GM18502 (cell line): ENCODE measurements around the gene CTSD.

ENCODE experiments used
- ATAC-seq: cut with Tn5 transposase; IDR thresholded peaks from one replicate; pipeline ENCODE4 v1.9.1; 2021; ENCODE audit warnings: mild to moderate bottlenecking; ENCODE audit not compliant: unreplicated experiment, poor library complexity

Gene CTSD

DNA sequence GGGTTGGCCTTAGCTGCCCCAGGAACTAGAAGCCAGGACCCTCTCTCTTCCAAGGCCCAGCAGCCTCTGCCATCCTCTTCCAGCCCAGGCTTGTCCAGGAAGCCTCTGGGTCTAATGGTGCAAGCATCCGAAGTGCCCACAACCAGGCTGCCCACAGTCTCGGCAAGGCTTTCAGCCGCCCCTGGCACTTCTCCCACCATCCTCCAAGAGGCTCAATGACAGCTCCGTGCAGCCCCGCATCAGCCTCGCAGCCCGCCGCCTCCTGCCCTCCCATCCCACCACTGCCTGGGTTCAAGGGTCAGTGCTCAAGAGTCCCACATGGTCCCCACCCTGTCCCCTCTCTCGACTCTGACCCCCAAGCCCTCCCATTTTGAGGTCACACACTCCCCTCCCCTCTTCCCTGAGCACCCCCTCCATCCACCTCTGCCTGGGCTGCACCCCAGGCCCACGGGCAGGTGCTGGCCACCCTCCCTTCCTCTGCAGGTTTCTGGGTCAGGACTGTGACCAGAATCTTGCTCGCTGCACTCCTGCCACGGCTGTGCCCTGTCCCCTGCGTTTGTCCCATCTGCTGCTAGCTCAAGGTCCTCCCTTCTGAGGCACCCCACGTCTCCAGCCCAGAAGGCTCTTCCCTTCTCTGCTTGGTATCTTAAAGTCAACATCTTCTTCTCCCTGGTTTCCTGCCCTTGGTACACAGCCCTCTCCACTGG, 30.6 kb downstream of the CTSD start:
- no peak for ATAC-seq

DNA sequence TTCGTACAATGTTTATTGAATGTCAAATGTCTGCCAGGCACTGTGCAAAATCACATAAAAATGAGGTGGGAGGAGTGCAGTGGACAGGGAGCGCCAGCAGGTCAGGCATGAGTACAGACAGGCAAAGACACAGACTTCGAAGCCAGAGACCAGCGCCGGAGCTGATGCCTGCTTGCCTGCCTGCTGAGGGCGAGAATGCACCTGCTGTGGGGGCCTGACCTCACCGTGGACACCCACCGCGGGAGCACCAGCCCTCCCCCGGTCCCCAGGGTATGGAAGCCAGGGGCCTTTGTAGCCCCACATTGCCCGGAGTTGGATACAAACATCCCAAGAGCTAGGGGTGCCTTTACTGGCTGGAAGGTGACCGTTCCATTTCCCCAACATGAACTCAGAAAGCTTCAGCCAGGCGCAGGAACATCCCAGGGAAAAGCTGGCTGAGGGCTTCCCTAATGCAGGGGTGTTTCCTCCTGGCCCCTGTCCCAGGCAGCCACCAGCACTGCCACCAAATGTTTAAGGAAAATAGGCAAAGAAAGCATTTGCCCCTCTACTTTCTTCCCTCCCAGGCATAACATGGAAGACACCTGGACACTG, 31.2 kb downstream of the CTSD start:
- ATAC-seq: no peak

DNA sequence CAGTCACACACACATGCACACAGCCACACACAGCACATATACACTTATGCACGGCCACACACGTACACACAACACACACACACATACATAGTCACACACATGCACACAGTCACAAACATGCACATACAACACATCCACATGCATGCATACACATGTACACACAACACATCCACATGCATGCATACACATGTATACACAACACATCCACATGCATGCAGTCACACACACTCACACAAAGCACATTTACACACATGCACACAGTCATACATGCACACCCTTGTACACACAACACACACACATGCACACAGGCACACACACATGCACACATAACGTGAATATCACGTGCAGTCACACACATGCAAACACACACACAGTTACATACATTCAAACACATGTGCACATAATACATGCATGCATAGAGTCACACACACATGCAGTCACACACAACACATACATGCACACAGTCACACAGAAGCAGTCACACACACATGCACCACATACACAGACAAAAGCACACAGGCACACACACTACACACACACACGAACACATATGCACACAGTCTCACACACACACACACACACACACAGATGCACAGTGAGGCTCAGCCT, 32.2 kb downstream of the CTSD start:
- no peak for ATAC-seq

DNA sequence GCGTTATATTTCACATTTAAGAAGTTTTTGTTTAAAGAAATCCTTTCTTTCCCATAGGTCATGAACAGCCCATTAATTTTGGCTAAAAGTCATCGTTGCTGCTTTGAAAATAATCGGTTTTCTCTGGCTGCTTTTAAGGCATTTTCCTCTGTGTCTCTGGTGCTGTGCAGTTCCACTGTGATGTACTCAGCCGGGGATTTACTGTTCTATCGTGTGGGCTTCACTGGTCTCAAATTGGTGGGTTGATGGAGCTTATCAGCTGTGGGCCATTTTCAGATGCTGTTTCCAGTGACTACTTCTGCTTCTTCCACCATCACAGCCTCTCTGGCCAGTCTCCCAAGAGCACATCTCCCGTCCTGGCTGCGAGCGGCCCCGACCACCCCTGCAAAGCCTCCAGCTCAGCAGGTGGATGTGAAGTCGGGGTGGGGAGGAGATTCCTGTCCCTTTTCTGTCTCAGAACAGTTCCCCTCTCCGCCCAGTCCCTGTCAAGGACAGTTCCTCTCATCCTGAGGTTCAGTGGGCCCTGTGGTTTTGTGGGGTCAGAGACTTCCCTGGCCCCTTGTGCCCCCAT, 33.6 kb downstream of the CTSD start:
- no peak for ATAC-seq

DNA sequence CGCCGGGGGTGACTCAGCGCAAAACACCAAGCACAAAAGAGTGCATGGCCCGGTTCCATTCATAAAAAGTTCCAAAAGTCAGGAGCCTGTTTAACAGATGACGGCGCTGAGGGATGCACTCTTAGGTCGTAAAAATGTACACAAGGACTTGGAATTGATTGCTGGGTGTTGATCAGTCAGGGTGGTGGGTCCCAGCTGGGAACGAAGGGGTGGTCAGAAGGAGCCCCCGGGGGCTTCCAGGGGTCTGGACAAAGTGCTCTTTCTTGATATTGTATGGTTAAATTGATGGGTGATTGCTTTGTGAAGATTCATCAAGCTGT, 34.1 kb downstream of the CTSD start:
- no peak for ATAC-seq

DNA sequence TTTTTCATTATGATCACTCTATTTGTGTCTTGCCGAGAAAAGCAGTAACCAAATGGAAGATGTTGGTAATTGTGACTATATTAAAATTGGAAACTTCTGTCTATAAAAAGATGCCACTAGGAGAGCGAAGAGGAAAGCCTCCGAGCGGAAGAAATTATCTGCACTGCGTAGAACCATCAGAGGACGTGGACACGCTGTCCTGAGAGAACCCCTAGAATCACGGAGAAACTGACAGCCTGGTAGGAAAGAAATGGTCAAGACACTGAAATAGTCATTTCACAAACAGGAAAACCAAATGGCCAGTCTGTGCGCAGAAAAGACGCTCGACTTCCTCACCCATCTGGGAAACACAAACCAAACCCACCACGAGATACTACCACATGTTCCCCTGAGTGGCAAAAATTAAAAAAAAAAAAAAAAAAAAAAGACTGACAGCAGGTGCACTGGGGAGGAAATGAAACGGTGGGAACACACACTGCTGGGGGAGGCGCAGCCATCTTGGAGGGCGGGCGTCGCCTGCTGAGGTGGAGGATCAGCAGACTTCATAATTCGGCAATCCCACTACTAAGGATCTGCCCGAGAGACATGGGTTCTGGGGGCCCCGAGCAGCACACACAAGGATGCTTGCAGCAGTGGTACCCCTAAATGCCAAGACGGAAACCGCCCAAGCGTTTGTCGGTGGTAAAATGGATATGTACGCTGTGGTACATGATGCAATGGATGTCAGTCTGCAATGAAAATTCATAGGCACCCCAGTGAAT, 34.6 kb downstream of the CTSD start:
- ATAC-seq: no peak

DNA sequence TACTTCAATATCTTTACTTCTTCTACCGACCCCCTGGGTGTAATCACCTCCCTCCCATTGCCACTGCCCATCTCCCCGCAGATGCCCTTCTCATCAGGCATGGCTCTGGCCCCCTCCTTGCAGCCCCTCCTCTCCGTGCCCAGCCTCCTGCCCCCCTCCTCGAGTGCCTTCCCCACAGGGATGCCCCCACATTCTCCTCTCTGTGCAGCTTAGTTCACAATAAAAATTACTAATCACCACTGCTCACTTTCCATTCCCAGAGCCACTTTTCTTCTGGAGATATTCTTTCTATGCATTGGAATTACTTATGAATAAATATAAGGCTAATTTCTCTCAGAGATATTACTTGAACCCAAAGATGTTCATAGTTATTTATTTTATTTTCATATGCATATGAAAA, 35.4 kb downstream of the CTSD start:
- no peak for ATAC-seq

DNA sequence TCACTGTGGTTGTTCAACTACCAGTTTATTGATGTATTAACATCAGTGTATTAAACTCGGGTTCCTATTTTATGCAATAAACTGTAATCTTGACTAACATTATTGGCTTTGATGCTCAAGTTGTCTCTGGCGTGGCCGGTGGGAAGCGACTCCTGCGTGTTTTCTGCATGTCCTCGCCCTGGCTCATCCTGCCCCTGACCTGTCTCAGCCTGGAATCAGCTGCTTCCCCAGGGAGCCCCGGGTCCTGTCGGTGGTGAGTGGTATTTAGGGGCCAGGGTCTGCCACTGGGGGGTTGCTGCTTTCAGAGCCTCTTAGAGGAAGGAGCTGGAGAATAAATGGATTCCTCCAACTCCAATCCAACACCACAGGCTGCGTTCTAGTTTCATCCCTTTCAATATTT, 35.9 kb downstream of the CTSD start:
- no peak for ATAC-seq

DNA sequence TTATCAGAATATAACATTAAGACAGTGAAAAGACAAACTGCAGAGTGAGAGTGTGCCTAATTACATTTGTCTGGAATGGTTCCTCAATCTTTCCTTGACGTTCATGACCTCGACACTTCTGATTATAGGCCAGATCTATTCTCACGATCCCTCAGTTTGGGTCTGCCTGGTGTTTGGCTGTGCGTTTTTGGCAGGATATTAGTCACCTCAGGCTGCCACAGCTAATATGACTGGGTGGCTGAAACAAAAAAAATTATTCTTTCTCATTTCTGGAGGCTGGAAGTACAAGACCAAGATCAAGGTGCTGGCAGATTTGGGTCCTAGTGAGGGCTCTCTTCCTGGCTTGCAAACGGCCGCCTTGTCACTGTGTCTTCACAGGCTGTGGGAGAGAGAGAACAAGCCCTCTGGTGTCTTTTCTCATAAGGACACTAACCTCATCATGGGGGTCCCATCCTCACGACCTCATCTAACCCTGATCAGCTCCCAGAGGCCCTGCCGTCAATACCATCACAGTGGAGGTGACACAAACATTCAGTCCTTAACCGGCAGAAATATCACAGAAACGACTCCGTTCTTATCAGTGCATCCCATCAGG, 36.5 kb downstream of the CTSD start:
- no peak for ATAC-seq

DNA sequence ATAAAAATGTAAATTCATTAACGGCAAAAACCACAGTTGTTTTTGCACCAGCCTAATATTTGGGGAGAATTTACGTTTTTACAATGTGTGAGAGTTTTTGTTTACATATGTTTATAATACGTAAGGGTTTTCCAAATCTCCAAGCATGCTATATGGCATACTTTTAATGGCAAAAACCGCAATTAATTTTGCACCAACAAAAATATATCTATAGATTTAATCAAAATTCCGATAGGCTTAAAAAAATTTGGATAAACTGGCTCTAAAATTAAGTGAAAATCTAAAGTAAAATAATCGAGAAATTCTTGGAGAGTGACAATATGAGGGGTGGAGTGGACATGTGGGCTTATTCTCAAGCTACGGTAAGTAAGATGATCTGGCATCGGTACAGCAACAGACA, 43.9 kb downstream of the CTSD start:
- ATAC-seq: no peak

DNA sequence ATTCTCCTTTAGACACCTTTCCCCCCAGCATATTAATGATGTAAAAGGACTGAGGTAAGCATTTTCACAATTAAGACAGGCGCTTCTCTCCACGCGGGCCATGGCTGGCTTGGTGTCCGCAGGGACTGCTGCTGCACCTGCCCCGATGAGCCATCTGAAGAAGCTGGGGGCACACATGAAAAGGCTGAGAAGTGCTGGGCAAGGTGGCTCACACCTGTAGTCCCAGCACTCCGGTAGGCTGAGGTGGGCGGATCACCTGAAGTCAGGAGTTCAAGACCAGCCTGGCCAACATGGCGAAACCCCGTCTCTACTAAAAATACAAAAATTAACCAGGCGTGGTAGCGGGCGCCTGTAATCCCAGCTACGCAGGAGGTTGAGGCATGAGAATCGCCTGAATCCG, 45.4 kb downstream of the CTSD start:
- no peak for ATAC-seq

DNA sequence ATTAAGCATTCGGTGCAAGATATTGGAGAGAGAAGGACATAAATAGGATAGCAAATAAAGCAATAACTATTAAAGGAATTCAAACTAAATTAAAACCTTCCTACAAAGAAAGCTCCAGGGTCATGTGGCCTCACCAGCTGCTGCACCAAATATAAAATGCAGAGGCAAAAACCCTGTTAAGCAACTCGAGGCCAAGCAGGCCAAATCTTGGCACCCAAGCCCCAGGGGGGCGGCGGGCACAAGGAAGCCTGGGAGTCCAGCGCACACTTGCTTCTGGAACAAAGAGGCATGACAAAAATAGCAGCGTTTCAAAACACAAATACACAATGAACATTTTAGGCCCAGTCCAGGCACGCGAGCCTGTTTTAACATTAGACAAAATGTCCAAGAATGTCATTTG, 46.0 kb downstream of the CTSD start:
- ATAC-seq: no peak

DNA sequence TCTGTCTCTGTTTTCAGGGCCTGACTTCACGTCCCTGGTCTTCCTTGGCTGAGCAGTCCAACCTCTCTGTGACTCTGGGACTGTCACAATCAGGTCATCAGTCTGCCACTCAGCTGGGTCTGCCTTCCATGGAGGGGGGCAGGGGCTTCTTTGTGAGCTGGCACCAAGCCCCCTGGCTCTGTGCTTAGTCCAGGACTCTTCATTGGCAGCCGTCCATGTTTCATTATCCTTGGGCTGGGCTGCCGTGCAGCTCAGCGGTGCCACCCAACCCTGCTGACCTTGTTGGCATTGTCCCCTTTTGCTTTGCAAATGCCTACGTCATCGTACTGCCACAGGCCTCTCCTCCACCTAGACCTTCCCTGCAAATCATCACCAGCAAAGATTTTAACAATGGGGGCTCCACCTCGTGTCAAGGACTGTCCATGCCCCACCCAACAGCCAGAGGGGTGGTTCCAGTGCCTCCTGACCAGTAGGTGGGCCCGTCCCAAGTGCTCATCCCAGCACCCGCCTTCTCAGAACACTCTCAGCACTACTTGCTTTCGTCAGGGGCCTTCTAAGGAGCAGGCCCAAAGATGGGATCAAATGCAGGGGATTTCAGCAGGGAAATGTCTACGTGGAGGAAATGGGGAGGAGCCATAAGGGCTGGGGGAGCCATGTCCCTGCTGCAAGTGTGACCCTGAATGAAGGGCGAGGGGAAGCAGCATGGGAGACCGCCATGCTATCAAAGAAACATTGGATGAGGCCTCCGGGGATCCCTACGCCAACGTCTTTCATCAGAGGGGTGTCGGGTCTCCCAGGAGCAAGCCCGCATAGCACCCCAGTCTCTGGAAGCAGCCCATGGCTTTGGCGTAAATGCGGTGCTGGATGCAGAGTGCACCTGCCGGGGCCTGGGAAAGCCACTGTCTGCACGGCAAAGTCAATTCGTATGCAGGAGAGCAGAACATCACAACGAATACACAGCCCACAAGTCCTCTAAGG, 48.5 kb downstream of the CTSD start:
- ATAC-seq: no peak

DNA sequence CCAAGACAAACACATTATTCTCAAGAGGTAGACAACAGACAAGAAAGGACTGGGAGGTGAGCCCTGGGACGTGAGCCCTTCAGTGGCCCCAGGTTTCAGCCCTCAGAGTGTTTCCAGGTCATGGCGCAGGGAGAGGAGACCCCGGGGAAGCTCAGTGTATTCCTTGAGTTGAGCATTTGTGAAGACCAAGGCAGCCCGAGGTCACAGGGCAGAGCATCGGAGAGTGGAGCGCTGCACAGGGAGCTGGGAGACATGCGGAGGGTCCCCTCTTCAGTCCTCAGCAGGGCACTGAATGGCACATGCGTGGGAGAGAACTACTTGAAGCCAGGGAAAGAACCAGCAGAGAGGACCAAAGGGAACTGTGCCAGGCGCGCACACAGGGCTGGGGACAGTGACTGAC, 55.0 kb downstream of the CTSD start:
- ATAC-seq: no peak

DNA sequence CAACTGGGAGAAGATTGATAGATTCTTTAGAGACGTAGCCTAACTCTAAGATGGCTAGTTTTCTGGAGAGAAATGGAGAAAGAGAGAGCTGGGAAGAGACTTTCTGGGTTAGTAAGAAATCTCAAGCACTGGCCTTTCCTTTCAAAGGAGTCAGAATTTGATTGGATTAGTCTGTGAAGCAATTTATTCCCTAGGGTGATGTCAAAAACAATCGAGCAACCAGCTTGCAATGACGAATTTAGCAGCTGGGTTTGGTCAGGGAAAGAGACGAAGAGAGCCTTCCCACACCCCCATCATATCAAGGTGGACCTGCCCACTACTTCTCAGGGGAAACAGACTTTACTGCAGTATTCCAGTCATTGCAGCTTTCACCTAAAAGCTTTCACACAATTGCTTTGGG, 56.0 kb downstream of the CTSD start:
- no peak for ATAC-seq

DNA sequence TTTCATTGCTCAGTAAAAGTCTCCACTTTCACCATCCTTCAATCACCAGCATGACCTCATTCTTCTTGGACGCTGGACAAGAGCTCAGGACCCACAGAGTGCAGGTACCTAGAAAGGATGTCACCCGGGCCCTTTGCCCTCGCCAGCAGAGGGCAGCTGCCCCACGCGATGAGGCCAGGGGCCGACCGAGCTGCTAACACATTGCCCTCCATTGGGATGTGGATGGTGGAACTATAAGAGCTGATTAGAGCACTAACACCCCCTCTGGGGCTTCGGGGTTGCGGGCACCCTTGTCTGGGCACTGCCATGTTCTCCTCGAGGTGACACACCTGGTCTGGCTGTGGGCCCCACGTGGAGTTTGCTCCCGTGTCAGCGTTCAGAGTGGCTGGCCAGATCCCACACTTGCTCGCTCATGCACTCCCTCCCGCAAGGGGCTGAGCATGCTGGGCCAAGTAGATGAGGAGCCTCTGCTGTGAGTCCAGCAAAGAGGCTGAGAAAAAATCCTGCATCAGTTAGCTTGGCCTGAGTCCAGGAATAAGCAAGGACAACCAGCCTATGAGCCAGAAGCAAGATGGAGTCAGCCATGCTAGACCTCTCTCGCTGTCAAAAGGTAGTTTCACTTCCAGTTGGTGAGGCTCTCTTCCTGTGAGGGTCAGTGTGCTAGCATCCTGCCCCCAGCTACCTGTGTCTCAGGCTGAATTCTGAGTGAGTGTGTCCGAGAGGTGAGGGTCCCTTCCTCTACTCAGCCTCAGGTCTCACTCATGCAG, 56.9 kb downstream of the CTSD start:
- no peak for ATAC-seq

DNA sequence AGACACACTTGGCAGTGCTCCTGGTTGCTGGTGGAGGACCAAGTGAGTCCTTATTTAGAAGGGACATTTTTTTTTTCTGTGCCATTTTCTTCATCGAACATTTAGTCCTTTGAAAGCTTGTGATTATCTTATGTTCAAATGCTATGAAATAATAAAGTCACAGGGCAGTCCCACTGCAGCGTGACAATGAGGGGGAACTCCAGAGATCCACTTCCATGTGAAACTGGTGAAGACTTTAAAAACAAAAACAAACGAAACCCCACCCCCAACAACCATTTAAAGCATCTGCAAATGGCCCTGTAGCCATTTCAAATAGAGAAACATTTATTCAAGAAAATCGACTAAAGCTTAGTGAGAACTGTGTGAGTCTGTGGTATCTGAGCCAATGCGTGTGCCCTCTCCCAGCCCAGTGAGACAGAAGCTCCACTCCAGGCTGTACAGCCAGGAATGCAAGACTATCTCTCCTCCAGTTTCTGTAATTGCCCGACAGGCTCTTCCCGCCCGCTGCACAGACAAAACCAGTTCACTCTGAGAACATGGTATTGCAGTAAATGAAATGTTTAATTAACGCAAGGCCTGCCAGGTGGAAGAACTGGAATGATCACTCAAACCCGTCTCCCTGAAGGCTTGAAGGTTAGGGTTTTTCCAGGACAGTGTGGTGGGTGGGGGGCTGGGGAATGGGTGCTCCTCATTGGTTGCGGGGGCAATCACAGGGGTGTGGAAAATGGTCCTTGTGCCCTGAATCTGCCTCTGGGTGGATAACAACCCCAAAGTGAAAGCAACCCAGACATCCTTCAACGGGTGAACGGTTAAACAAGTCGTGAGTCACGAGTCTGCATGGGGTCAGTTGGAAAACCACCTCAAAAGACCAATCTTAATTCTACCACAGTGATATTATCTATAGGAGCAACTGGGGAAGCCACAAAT, 58.3 kb downstream of the CTSD start:
- ATAC-seq: no peak

DNA sequence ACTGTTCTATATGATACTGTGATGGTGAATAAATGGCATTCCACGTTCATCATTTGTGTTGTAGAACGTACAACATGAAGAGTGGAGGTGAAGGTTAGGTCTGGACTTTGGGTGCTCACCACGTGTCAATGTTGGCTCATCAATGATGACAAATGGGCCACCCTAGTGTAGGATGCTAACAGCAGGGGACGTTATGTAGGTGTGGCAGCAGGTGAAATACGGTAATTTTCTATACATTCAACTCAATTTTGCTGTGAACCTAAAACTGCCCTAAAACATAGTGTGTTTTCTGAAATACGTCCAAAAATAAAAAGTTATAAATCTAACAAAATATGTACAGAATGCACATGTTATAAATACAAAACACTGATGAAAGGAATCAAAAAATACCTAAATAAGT, 60.6 kb downstream of the CTSD start:
- no peak for ATAC-seq
